HFF-Myc (cell line): ENCODE data around the gene CRYBG1.

Source experiments
- DNase-seq: peaks from one replicate; pipeline ENCODE4 v3.0.0-alpha.2; 2011; ENCODE audit warnings: low read depth; ENCODE audit errors: extremely low read depth
- H3K4me3 ChIP-seq: replicated peaks from 2 replicates; pipeline ENCODE4 v1.5.1; 2011; ENCODE audit warnings: low read depth, mild to moderate bottlenecking, control low read depth, low read length
- TF ChIP-seq, protein P1 (sequence below): IDR thresholded peaks from 2 replicates; pipeline ENCODE4 v1.5.1; 2012; ENCODE audit warnings: mild to moderate bottlenecking, low read depth, low read length, control low read depth; ENCODE audit errors: missing control alignments

CRYBG1 gene

DNA sequence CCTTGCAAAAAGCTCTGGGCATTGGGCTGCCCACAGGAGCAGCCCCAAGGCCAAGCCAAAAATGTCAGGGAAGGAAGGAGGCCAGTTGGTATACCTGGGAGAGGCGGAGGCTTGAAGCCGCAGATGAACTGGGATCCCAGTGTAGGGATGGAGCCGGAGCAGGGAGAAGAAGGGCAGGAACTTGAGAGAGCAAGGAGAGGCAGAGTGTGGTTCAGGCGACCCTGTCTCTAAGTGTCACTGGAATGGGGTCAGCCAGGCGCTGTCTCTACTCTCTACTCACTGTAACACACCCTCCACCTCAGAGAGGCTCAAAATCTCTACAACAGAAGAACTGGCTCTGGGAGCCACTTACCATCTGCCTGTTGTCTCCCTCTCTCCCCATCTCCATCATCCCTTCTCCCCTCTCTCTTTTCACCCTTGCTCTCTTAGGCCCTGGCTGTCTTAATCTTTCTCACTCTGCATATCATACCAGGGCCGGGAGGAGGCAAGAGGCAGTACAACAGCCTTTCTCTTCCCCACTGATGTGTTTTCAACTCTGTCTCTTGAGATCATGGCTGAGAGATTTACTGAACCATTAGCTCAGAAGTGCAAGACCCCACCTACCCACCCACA lies 93.3 kb downstream of the CRYBG1 start:
- DNase-seq, result no peak
- TF ChIP-seq, protein P1, sequence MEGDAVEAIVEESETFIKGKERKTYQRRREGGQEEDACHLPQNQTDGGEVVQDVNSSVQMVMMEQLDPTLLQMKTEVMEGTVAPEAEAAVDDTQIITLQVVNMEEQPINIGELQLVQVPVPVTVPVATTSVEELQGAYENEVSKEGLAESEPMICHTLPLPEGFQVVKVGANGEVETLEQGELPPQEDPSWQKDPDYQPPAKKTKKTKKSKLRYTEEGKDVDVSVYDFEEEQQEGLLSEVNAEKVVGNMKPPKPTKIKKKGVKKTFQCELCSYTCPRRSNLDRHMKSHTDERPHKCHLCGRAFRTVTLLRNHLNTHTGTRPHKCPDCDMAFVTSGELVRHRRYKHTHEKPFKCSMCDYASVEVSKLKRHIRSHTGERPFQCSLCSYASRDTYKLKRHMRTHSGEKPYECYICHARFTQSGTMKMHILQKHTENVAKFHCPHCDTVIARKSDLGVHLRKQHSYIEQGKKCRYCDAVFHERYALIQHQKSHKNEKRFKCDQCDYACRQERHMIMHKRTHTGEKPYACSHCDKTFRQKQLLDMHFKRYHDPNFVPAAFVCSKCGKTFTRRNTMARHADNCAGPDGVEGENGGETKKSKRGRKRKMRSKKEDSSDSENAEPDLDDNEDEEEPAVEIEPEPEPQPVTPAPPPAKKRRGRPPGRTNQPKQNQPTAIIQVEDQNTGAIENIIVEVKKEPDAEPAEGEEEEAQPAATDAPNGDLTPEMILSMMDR, result no peak
- no peak overlapping the region for H3K4me3 ChIP-seq

DNA sequence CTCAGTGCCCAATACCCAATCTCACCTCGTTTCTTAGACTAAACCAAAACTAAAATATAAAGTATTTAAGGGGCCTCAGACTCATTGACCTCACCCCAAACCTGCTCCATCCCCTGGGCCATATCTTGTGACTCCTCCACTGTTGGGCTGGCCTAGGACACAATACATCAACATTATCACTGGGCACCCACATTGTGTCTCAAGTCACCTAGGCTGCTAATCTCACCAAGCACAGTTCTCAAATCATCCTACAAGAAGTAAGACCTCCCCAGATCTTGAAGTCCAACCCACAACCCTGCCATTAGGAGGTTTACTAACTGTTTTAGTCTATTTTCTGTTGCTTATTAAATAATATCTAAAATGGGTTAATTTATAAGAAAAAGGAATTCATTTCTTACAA lies 96.2 kb downstream of the CRYBG1 start:
- TF ChIP-seq, protein P1, result no peak
- no peak for DNase-seq
- H3K4me3 ChIP-seq, result no peak overlapping the region

- H3K4me3 ChIP-seq, result no peak overlapping the region
- DNase-seq, result no peak
- TF ChIP-seq, protein P1, result no peak
These were observed 97.8 kb downstream of the CRYBG1 start for GRCh38 chr6:106458021-106458986.

DNA sequence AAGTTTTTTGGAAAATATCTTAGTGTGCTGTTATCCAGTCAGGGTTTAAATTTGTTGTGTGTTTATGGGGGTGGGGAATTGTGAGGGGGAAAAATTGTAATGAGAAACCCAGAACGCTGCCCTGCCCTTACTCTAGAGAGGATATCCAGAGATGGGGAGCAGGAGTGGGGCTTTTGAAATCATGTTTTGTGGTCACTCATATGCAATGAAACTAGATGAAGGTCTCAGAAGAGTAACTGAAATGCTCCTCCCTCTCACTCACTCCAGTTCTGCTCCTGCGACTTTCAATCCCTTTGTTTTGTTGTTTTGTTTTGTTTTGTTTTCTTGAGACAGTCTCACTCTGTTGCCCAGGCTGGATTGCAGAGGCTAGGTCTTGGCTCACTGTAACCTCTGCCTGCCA lies 100.0 kb downstream of the CRYBG1 start:
- no peak overlapping the region for H3K4me3 ChIP-seq
- TF ChIP-seq, protein P1, result no peak
- DNase-seq, result no peak

- TF ChIP-seq, protein P1, result no peak
- no peak for DNase-seq
- no peak overlapping the region for H3K4me3 ChIP-seq
These were observed 100.6 kb downstream of the CRYBG1 start for GRCh38 chr6:106461084-106461483.

DNA sequence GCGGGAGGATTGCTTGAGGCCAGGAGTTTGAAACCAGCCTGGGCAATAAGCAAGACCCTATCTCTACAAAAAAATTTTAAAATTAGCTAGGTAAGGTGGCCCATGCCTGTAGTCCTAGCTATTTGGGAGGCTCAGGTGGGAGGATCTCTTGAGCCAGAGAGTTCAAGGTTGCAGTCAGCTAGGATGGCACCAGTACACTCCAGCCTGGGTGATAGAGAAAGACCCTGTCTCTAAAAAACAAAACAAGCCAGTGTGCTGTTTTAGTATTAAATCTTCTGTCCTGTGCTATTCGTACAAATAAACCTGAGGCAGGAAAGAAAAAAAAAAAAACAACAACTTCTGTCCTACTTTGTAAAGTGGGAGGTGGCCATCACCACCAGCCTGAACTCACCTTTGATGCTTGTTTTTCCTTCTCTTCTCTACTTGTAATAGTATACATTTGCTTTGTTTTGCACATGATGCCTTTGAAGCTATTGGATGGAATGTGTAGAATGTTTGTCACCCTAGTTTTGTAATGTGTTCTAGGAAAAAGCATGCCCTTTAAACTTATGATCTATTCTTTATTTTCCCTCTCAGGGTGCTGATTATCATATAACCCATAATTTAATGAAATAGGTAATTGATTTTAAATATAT lies 102.5 kb downstream of the CRYBG1 start:
- no peak for DNase-seq
- TF ChIP-seq, protein P1, result no peak

More for the DNA sequence above, 102.5 kb downstream of the CRYBG1 start:
- no peak overlapping the region for H3K4me3 ChIP-seq
